Measurements from ENCODE around the gene MYRFL.

The MYRFL gene

GRCh38 chr12:69824028-69824427, 999 bp upstream of the MYRFL start:
- no peak overlapping the region for H3K4me3 ChIP-seq (ENCODE audit: low read depth, low read length)
- H3K9ac ChIP-seq (ENCODE audit: low read depth, low read length): no peak overlapping the region
- no peaks in the 10 kb centered on the region for H3K36me3 ChIP-seq (ENCODE audit: control insufficient read depth, insufficient read depth, low read length)
- no peaks in the 10 kb centered on the region for H3K9me3 ChIP-seq (ENCODE audit: control insufficient read depth, insufficient read depth, low read length)
- H3K4me1 ChIP-seq (ENCODE audit: control insufficient read depth, insufficient read depth, low read length): peaks cover 7% of the 10 kb centered on the region
- no peaks in the 10 kb centered on the region for H3K27me3 ChIP-seq (ENCODE audit: control insufficient read depth, insufficient read depth, low read length)

- Histone ChIP-seq H3K9ac (ENCODE audit: low read depth, low read length) (no peak overlapping the region), H3K27me3 (ENCODE audit: control insufficient read depth, insufficient read depth, low read length) (no peaks in the 10 kb centered on the region), H3K4me1 (ENCODE audit: control insufficient read depth, insufficient read depth, low read length) (no peaks in the 10 kb centered on the region), H3K36me3 (ENCODE audit: control insufficient read depth, insufficient read depth, low read length) (no peaks in the 10 kb centered on the region), H3K4me3 (ENCODE audit: low read depth, low read length) (no peak overlapping the region), H3K9me3 (ENCODE audit: control insufficient read depth, insufficient read depth, low read length) (no peaks in the 10 kb centered on the region)
These were observed 3.9 kb downstream of the MYRFL start for GRCh38 chr12:69828897-69829296.

GRCh38 chr12:69833696-69834095, 8.7 kb downstream of the MYRFL start:
- H3K9ac ChIP-seq (ENCODE audit: low read depth, low read length): no peak overlapping the region
- H3K9me3 ChIP-seq (ENCODE audit: control insufficient read depth, insufficient read depth, low read length): no peaks in the 10 kb centered on the region
- H3K27me3 ChIP-seq (ENCODE audit: control insufficient read depth, insufficient read depth, low read length): no peaks in the 10 kb centered on the region
- no peaks in the 10 kb centered on the region for H3K36me3 ChIP-seq (ENCODE audit: control insufficient read depth, insufficient read depth, low read length)
- H3K4me1 ChIP-seq (ENCODE audit: control insufficient read depth, insufficient read depth, low read length): no peaks in the 10 kb centered on the region
- no peak overlapping the region for H3K4me3 ChIP-seq (ENCODE audit: low read depth, low read length)

GRCh38 chr12:69834147-69834546, 9.1 kb downstream of the MYRFL start:
- Histone ChIP-seq H3K9me3 (ENCODE audit: control insufficient read depth, insufficient read depth, low read length) (no peaks in the 10 kb centered on the region), H3K36me3 (ENCODE audit: control insufficient read depth, insufficient read depth, low read length) (no peaks in the 10 kb centered on the region), H3K4me1 (ENCODE audit: control insufficient read depth, insufficient read depth, low read length) (no peaks in the 10 kb centered on the region), H3K9ac (ENCODE audit: low read depth, low read length) (no peak overlapping the region), H3K27me3 (ENCODE audit: control insufficient read depth, insufficient read depth, low read length) (no peaks in the 10 kb centered on the region), H3K4me3 (ENCODE audit: low read depth, low read length) (no peak overlapping the region)

- Histone ChIP-seq H3K9ac (ENCODE audit: low read depth, low read length) (no peak overlapping the region), H3K36me3 (ENCODE audit: control insufficient read depth, insufficient read depth, low read length) (no peaks in the 10 kb centered on the region), H3K9me3 (ENCODE audit: control insufficient read depth, insufficient read depth, low read length) (no peaks in the 10 kb centered on the region), H3K4me1 (ENCODE audit: control insufficient read depth, insufficient read depth, low read length) (no peaks in the 10 kb centered on the region), H3K4me3 (ENCODE audit: low read depth, low read length) (no peak overlapping the region), H3K27me3 (ENCODE audit: control insufficient read depth, insufficient read depth, low read length) (no peaks in the 10 kb centered on the region)
These were observed 9.5 kb downstream of the MYRFL start for GRCh38 chr12:69834576-69834975.

- Histone ChIP-seq H3K4me1 (ENCODE audit: control insufficient read depth, insufficient read depth, low read length) (no peaks in the 10 kb centered on the region), H3K27me3 (ENCODE audit: control insufficient read depth, insufficient read depth, low read length) (no peaks in the 10 kb centered on the region), H3K4me3 (ENCODE audit: low read depth, low read length) (no peak overlapping the region), H3K36me3 (ENCODE audit: control insufficient read depth, insufficient read depth, low read length) (no peaks in the 10 kb centered on the region), H3K9ac (ENCODE audit: low read depth, low read length) (no peak overlapping the region), H3K9me3 (ENCODE audit: control insufficient read depth, insufficient read depth, low read length) (no peaks in the 10 kb centered on the region)
These were observed 10.1 kb downstream of the MYRFL start for GRCh38 chr12:69835081-69835480.

- H3K36me3 ChIP-seq (ENCODE audit: control insufficient read depth, insufficient read depth, low read length): no peaks in the 10 kb centered on the region
- H3K27me3 ChIP-seq (ENCODE audit: control insufficient read depth, insufficient read depth, low read length): no peaks in the 10 kb centered on the region
- H3K4me1 ChIP-seq (ENCODE audit: control insufficient read depth, insufficient read depth, low read length): no peaks in the 10 kb centered on the region
- no peak overlapping the region for H3K9ac ChIP-seq (ENCODE audit: low read depth, low read length)
- no peak overlapping the region for H3K4me3 ChIP-seq (ENCODE audit: low read depth, low read length)
- H3K9me3 ChIP-seq (ENCODE audit: control insufficient read depth, insufficient read depth, low read length): no peaks in the 10 kb centered on the region
These were observed 11.0 kb downstream of the MYRFL start for GRCh38 chr12:69836015-69836414.

- Histone ChIP-seq H3K27me3 (ENCODE audit: control insufficient read depth, insufficient read depth, low read length) (no peaks in the 10 kb centered on the region), H3K36me3 (ENCODE audit: control insufficient read depth, insufficient read depth, low read length) (no peaks in the 10 kb centered on the region), H3K4me3 (ENCODE audit: low read depth, low read length) (no peak overlapping the region), H3K9ac (ENCODE audit: low read depth, low read length) (no peak overlapping the region), H3K4me1 (ENCODE audit: control insufficient read depth, insufficient read depth, low read length) (no peaks in the 10 kb centered on the region), H3K9me3 (ENCODE audit: control insufficient read depth, insufficient read depth, low read length) (no peaks in the 10 kb centered on the region)
These were observed 12.2 kb downstream of the MYRFL start for GRCh38 chr12:69837191-69837590.

GRCh38 chr12:69837657-69838415, 12.8 kb downstream of the MYRFL start:
- no peaks in the 10 kb centered on the region for H3K27me3 ChIP-seq (ENCODE audit: control insufficient read depth, insufficient read depth, low read length)
- H3K36me3 ChIP-seq (ENCODE audit: control insufficient read depth, insufficient read depth, low read length): no peaks in the 10 kb centered on the region
- H3K9ac ChIP-seq (ENCODE audit: low read depth, low read length): no peak overlapping the region
- no peak overlapping the region for H3K4me3 ChIP-seq (ENCODE audit: low read depth, low read length)
- H3K9me3 ChIP-seq (ENCODE audit: control insufficient read depth, insufficient read depth, low read length): no peaks in the 10 kb centered on the region
- no peaks in the 10 kb centered on the region for H3K4me1 ChIP-seq (ENCODE audit: control insufficient read depth, insufficient read depth, low read length)

- Histone ChIP-seq H3K36me3 (ENCODE audit: control insufficient read depth, insufficient read depth, low read length) (no peaks in the 10 kb centered on the region), H3K27me3 (ENCODE audit: control insufficient read depth, insufficient read depth, low read length) (no peaks in the 10 kb centered on the region), H3K9me3 (ENCODE audit: control insufficient read depth, insufficient read depth, low read length) (no peaks in the 10 kb centered on the region), H3K4me1 (ENCODE audit: control insufficient read depth, insufficient read depth, low read length) (no peaks in the 10 kb centered on the region), H3K9ac (ENCODE audit: low read depth, low read length) (no peak overlapping the region), H3K4me3 (ENCODE audit: low read depth, low read length) (no peak overlapping the region)
These were observed 15.7 kb downstream of the MYRFL start for GRCh38 chr12:69840727-69841126.

GRCh38 chr12:69843608-69844007, 18.6 kb downstream of the MYRFL start:
- H3K36me3 ChIP-seq (ENCODE audit: control insufficient read depth, insufficient read depth, low read length): no peaks in the 10 kb centered on the region
- H3K4me1 ChIP-seq (ENCODE audit: control insufficient read depth, insufficient read depth, low read length): no peaks in the 10 kb centered on the region
- no peak overlapping the region for H3K9ac ChIP-seq (ENCODE audit: low read depth, low read length)
- no peak overlapping the region for H3K4me3 ChIP-seq (ENCODE audit: low read depth, low read length)
- no peaks in the 10 kb centered on the region for H3K9me3 ChIP-seq (ENCODE audit: control insufficient read depth, insufficient read depth, low read length)
- H3K27me3 ChIP-seq (ENCODE audit: control insufficient read depth, insufficient read depth, low read length): no peaks in the 10 kb centered on the region

GRCh38 chr12:69844416-69844815, 19.4 kb downstream of the MYRFL start:
- H3K4me1 ChIP-seq (ENCODE audit: control insufficient read depth, insufficient read depth, low read length): no peaks in the 10 kb centered on the region
- H3K9me3 ChIP-seq (ENCODE audit: control insufficient read depth, insufficient read depth, low read length): no peaks in the 10 kb centered on the region
- no peaks in the 10 kb centered on the region for H3K27me3 ChIP-seq (ENCODE audit: control insufficient read depth, insufficient read depth, low read length)
- H3K9ac ChIP-seq (ENCODE audit: low read depth, low read length): no peak overlapping the region
- no peak overlapping the region for H3K4me3 ChIP-seq (ENCODE audit: low read depth, low read length)
- no peaks in the 10 kb centered on the region for H3K36me3 ChIP-seq (ENCODE audit: control insufficient read depth, insufficient read depth, low read length)
